ENCODE results near the gene PIEZO1. TPM values are rescaled to one million over a fixed set of nuclear protein-coding genes. Genes with fewer than 3 reads are reported as not detected.

The PIEZO1 gene
- total and polyA plus RNA-seq, 8 donors = 16.3 to 255 (median 31.8) TPM

DNA sequence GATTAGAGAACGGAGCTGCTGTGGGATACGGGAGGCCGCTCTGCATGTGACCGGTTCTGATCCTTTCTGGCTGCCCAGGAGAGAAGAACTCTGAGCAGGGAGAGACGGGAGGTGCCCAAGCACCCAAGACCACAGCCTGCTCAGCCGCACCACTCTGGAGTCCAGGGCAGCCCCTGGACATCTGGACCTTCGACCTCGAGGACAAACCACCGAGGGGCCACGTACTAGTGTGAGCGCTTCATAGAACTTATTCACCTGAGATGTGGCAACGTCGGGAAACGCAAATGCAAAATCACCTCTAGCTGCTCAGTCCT, 84.7 kb downstream of the PIEZO1 start:
- TF ChIP-seq, protein P1, sequence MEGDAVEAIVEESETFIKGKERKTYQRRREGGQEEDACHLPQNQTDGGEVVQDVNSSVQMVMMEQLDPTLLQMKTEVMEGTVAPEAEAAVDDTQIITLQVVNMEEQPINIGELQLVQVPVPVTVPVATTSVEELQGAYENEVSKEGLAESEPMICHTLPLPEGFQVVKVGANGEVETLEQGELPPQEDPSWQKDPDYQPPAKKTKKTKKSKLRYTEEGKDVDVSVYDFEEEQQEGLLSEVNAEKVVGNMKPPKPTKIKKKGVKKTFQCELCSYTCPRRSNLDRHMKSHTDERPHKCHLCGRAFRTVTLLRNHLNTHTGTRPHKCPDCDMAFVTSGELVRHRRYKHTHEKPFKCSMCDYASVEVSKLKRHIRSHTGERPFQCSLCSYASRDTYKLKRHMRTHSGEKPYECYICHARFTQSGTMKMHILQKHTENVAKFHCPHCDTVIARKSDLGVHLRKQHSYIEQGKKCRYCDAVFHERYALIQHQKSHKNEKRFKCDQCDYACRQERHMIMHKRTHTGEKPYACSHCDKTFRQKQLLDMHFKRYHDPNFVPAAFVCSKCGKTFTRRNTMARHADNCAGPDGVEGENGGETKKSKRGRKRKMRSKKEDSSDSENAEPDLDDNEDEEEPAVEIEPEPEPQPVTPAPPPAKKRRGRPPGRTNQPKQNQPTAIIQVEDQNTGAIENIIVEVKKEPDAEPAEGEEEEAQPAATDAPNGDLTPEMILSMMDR (IDR thresholded peaks at IDR 0.05) = no peak
- Histone ChIP-seq H3K4me1 (peaks cover 0 to 6% (median 4%) of the 10 kb centered on the region in 3 donors), H3K27me3 (no peaks in the 10 kb centered on the region), H3K36me3 (peaks cover 0 to 12% (median 4%) of the 10 kb centered on the region in 3 donors), H3K4me3 (no peak overlapping the region), H3K9me3 (no peaks in the 10 kb centered on the region), H3K27ac (peak overlapping the region in 2 of 4 donors; percentile 15 to 50)
- DNase-seq (no peak), ATAC-seq (no peak), FAIRE-seq (no peak)
- 85 to 88% methylated on average over 14 of the region's 14 CpGs for WGBS, 2 donors
- intact Hi-C loops (cut with DNase I) = no loop called here

DNA sequence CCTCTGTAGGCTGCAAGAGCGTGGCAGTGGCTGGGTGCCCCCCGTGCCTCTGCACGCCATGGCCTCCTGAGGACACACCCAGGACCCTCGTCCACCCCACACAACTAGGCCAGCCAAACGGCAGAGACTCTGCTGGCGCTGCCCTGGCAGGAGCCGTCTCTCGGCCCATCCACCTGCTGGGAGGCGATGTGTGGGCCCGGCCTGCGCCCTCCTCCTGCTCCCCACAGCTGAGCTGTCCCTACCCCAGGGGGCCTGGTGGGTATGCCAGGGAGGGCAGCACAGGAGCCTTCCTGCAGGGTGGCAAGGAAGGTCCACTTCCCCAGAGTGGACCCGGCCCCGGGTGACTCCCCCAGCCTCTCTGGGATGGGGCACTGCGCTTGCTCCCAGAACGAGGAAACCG, 85.8 kb downstream of the PIEZO1 start:
- H3K4me1 ChIP-seq = no peaks in the 10 kb centered on the region

DNA sequence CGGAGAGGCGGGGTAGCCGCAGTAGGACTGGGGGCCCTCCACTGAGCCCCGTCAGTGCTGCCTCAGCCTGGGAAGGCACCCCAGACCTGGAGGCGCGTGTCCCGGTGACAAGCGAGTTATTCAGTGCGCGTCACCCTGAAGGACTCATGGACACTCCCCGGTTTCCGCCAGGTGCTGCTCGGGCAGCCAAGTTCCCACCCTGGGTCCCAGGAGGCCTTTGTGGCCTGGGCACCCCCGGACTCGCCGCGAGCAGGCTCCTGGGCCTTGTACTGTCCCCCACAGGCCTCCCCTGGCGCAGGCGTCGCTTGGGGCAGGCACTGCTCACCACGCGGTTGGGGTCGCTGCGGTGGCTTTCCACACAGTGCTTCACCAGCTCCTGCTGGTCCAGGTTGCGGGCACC, 86.4 kb downstream of the PIEZO1 start:
- Histone ChIP-seq H3K9me3 (no peaks in the 10 kb centered on the region), H3K4me3 (no peak overlapping the region), H3K4me1 (no peaks in the 10 kb centered on the region), H3K27me3 (no peaks in the 10 kb centered on the region), H3K36me3 (peaks cover 0 to 12% (median 4%) of the 10 kb centered on the region in 3 donors), H3K27ac (no peak overlapping the region)
- no peak for ATAC-seq
- TF ChIP-seq, protein P1 (IDR thresholded peaks at IDR 0.05) = no peak
- intact Hi-C loops (cut with DNase I) = no loop called here
- WGBS, 2 donors = 95 to 96% methylated on average over 19 to 25 of the region's 25 CpGs
- DNase-seq = peak in 1 of 6 donors; percentile 74
- no peak for FAIRE-seq

More for the DNA sequence above, 85.8 kb downstream of the PIEZO1 start:
- Histone ChIP-seq H3K36me3 (peaks cover 0 to 12% (median 4%) of the 10 kb centered on the region in 3 donors), H3K27ac (no peak overlapping the region), H3K4me3 (no peak overlapping the region), H3K9me3 (no peaks in the 10 kb centered on the region), H3K27me3 (no peaks in the 10 kb centered on the region)
- FAIRE-seq (no peak), ATAC-seq (no peak), DNase-seq (no peak)
- TF ChIP-seq, protein P1 (IDR thresholded peaks at IDR 0.05) = no peak
- WGBS, 2 donors = 92 to 96% methylated on average over 16 of the region's 16 CpGs
- intact Hi-C loops (cut with DNase I) = no loop called here

DNA sequence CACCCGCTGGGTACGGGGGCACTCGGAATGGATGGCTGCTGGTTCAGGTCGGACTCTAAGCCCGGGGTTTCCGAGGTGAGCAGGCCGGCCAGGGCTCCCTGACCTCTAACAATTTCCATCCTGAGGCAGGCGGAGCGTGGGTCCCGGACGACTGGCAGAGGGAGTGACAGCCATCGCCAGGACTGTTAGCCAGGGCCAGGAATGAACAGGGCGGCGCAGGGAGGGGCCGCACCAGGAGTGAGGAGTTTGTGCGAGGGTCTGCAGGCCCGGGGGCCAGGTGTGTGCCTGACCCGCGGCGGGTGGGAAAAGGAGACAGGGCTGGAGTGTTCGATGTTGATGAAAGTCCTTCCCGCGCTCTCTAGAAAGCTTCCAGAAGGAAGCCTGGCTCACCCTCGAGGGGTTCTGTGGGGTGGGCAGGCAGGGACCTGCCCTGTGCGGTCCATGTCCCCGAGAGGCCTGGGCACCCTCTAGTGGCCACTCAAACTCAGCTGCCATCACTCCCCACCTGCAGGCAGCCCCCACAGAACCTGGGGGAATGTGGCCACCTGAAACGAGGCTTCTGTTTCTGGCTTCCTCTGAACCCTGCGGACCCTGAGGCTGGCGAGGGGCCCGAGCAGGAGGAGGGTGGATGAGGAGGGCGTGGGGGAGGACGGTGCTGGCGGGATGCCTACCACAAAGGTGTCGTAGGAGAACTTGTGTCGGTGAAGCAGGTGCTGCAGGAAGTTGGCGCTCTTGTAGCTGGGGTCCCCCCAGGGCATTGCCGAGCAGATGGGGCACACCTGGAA, 87.0 kb downstream of the PIEZO1 start:
- Histone ChIP-seq H3K4me1 (no peaks in the 10 kb centered on the region), H3K9me3 (no peaks in the 10 kb centered on the region), H3K27me3 (no peaks in the 10 kb centered on the region), H3K4me3 (no peak overlapping the region), H3K36me3 (peaks cover 0 to 12% (median 4%) of the 10 kb centered on the region in 3 donors), H3K27ac (no peak overlapping the region)
- no peak for FAIRE-seq
- TF ChIP-seq, protein P1 (IDR thresholded peaks at IDR 0.05) = no peak
- WGBS, 2 donors = 85 to 88% methylated on average over 37 of the region's 37 CpGs
- peak in 1 of 4 donors; percentile 36 for ATAC-seq
- DNase-seq = peak in 1 of 6 donors; percentile 76
- intact Hi-C loops (cut with DNase I) = no loop called here

All from pancreas (tissue), 10 donors.